SU-DHL-6 (cell line): ENCODE data around the gene MSH3.

Experiments used
- EZH2phosphoT487 ChIP-seq: fragments of 200-600 bp; sonication (generic), shearing (Covaris generic); conservative IDR thresholded peaks from 2 replicates; pipeline ENCODE4 v1.6.1; 2018; ENCODE audit warnings: mild to moderate bottlenecking, antibody characterized with exemption, low read length, moderate library complexity, mixed read lengths
- TF ChIP-seq, protein P1 (sequence below): fragments of 200-600 bp; sonication (generic); IDR thresholded peaks from one replicate; pipeline ENCODE4 v1.5.1; 2017; ENCODE audit warnings: antibody characterized with exemption, mild to moderate bottlenecking, low read length, moderate library complexity; ENCODE audit not compliant: insufficient read depth, poor library complexity, severe bottlenecking

DNA sequence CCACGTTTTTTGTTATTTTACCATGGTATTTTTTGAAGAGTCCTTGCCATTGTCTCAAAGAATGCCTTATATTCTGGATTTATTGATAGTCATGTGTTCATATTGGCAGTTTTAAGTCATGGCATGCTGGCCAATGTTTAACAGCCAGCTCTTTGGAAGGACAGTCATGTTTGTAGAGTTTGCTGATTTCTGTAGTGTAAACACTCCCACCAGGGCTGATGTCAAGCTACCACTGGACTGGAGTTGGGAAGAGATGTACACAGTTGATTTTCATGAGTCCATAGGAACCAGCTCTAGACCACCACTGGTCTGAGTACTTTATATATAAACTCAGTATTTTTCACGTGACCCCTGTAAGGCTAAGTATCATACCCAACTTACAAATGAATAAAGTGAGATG lies 125.6 kb downstream of the MSH3 start:
- TF ChIP-seq, protein P1, sequence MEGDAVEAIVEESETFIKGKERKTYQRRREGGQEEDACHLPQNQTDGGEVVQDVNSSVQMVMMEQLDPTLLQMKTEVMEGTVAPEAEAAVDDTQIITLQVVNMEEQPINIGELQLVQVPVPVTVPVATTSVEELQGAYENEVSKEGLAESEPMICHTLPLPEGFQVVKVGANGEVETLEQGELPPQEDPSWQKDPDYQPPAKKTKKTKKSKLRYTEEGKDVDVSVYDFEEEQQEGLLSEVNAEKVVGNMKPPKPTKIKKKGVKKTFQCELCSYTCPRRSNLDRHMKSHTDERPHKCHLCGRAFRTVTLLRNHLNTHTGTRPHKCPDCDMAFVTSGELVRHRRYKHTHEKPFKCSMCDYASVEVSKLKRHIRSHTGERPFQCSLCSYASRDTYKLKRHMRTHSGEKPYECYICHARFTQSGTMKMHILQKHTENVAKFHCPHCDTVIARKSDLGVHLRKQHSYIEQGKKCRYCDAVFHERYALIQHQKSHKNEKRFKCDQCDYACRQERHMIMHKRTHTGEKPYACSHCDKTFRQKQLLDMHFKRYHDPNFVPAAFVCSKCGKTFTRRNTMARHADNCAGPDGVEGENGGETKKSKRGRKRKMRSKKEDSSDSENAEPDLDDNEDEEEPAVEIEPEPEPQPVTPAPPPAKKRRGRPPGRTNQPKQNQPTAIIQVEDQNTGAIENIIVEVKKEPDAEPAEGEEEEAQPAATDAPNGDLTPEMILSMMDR, result no peak
- TF ChIP-seq EZH2phosphoT487, result no peak
